GM06990 (cell line): ENCODE results near the gene EXO1.

Experiments used
- DNase-seq: peaks from one replicate; pipeline ENCODE4 v3.0.0-alpha.2; 2011; ENCODE audit not compliant: insufficient read length; ENCODE audit errors: extremely low read depth
- H3K27me3 ChIP-seq: replicated peaks from 2 replicates; pipeline ENCODE4 v1.6.0; 2011; ENCODE audit warnings: low read length; ENCODE audit not compliant: control insufficient read depth, insufficient read depth
- H3K36me3 ChIP-seq: 2 replicates; pipeline ENCODE4 v1.5.1; 2011; ENCODE audit warnings: low read length; ENCODE audit not compliant: control insufficient read depth, insufficient read depth
- H3K4me3 ChIP-seq: replicated peaks from 2 replicates; pipeline ENCODE4 v1.5.1; 2011; ENCODE audit warnings: low read depth, mild to moderate bottlenecking, control low read depth, low read length
- TF ChIP-seq, protein P1 (sequence below): IDR thresholded peaks from 2 replicates; pipeline ENCODE4 v1.5.1; 2011; ENCODE audit warnings: low read length, control low read depth, mild to moderate bottlenecking, inconsistent platforms; ENCODE audit not compliant: insufficient read depth, poor library complexity, severe bottlenecking

Gene EXO1

DNA sequence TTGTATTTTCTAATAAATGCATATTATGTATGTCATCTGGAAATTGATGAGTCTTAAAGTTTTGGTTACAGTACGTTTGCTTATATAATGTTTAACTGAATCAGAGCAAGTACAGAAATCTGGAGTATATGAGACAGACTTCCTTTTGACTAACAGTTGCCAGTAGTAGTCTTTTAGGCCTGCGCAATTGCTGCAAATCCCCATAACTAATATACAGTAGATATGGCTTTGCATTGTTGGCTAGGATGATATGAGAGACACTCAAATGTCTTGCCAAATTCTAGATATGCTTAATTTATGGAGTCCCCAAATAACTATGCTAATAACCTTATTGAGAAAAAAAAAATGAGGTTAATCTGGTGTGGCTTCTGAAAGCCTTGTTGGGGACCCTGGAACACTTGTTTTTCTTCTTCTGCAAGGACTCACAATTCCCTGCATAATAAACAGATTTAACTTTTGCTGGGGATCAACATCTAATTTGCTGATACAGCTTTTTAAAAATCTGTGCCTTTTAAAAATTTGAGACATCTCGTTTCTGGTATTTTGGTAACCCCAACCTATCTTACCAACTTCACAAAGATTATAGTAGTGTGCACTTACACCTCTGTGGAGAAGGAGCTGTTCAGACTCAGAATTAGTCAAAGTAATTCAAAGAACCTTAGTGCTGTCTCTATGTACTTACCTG lies 22.9 kb downstream of the EXO1 start:
- no peak overlapping the region for H3K4me3 ChIP-seq
- DNase-seq = no peak
- H3K36me3 ChIP-seq = peaks cover 1% of the 10 kb centered on the region

DNA sequence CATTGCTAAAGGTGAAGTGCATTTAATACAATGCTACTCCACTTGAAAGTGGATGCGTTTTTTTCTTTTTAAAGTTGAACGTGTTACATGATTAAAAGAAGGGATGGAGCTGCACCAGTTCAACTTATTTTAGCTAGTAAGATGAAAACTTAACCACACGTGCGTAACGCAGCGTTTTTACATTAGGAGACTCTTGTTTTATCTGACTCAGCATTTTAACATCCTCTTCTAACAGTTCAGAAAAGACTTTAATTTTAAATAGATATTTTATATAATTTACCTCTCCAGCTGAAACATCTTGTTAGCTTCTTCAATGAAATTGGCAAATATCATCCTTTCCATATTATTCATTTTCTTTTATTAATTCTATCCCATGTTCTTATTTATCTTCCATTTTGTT lies 33.4 kb downstream of the EXO1 start:
- TF ChIP-seq, protein P1, sequence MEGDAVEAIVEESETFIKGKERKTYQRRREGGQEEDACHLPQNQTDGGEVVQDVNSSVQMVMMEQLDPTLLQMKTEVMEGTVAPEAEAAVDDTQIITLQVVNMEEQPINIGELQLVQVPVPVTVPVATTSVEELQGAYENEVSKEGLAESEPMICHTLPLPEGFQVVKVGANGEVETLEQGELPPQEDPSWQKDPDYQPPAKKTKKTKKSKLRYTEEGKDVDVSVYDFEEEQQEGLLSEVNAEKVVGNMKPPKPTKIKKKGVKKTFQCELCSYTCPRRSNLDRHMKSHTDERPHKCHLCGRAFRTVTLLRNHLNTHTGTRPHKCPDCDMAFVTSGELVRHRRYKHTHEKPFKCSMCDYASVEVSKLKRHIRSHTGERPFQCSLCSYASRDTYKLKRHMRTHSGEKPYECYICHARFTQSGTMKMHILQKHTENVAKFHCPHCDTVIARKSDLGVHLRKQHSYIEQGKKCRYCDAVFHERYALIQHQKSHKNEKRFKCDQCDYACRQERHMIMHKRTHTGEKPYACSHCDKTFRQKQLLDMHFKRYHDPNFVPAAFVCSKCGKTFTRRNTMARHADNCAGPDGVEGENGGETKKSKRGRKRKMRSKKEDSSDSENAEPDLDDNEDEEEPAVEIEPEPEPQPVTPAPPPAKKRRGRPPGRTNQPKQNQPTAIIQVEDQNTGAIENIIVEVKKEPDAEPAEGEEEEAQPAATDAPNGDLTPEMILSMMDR = no peak
- Histone ChIP-seq H3K4me3 (no peak overlapping the region), H3K27me3 (no peaks in the 10 kb centered on the region), H3K36me3 (no peaks in the 10 kb centered on the region)
- no peak for DNase-seq

More for the DNA sequence above, 22.9 kb downstream of the EXO1 start:
- TF ChIP-seq, protein P1 = no peak
- H3K27me3 ChIP-seq = no peaks in the 10 kb centered on the region

DNA sequence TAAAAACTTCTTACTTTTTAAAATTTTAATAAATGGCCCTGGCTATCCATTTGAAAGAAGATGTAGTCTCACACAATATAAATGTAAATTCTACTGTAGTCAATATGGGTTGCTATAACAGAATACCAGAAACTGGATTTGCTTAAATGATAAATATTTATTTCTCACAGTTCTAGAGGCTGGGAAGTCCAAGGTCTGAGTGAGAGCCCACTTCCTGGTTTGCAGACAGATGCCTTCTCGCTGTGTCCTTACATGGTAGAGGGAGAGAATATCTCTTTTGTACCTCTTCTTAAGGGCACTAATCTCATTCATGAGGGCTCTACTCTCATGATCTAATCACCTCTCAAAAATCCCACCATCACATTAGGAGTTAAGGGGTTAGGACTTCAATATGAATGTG lies 35.2 kb downstream of the EXO1 start:
- H3K27me3 ChIP-seq = no peaks in the 10 kb centered on the region
- peaks cover 2% of the 10 kb centered on the region for H3K36me3 ChIP-seq
- no peak overlapping the region for H3K4me3 ChIP-seq
- TF ChIP-seq, protein P1 = no peak
- no peak for DNase-seq

DNA sequence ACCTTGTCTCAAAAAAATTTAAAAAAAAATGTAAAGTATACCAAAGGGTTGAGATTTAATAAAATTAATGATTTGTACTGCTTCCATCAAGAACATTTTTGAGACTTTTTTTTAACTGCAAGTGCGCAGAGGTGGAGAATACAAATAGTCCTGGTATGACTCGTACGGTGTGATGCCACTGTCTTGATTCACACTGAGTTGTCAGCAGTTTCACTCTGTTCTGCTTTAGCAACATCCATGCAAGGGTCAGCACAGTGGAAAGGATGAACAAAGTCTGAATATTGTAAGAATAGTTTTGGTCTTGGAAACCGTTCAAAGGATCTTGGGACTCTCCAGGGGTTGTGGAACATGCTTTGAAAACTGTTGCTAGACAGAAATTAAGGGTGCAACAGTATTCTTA lies 40.2 kb downstream of the EXO1 start:
- no peak for DNase-seq
- TF ChIP-seq, protein P1 = no peak
- peaks cover 2% of the 10 kb centered on the region for H3K36me3 ChIP-seq

DNA sequence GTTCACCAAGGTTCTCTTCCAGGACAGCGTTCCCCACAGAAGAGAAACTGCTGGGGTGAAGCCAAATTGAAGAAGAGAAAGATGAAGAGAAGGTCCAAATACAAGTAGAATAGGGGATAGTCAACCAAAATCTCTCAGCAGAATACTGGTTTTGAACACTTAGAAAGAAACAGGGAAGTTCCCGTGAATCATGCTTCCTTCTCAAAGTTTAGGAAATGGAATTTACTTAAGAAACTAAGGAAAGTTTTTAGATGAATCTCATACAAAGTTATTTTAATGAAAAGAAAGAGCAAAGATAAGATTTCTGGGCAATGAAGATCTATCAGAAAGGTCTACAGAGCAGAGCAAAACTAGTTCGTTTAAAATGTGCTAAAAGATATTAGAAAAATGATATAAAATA lies 43.3 kb downstream of the EXO1 start:
- H3K36me3 ChIP-seq = peaks cover 2% of the 10 kb centered on the region
- no peaks in the 10 kb centered on the region for H3K27me3 ChIP-seq
- TF ChIP-seq, protein P1 = no peak
- DNase-seq = no peak
- H3K4me3 ChIP-seq = no peak overlapping the region

More for the DNA sequence above, 40.2 kb downstream of the EXO1 start:
- H3K4me3 ChIP-seq = no peak overlapping the region
- H3K27me3 ChIP-seq = no peaks in the 10 kb centered on the region

DNA sequence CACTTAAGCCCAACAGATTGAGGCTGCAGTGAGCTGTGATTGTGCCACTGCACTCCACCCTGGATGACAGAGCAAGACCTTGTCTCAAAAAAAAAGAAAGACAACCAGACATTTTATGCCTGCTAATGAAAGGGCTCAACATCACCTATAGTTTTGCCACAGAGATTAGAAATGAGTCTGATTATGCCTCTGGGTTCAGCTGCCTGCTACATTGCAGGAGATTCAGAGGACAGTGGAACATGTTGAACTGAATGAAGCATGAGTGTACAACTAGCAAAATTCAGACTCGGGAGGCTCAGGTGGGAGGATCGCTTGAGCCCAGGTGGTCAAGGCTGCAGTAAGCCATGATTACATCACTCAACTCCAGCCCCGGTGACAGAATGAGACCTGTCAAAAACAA lies 46.0 kb downstream of the EXO1 start:
- no peak for DNase-seq
- Histone ChIP-seq H3K36me3 (no peaks in the 10 kb centered on the region; the same call in 1 of the 2 replicates), H3K4me3 (no peak overlapping the region), H3K27me3 (no peaks in the 10 kb centered on the region)
- TF ChIP-seq, protein P1 = no peak
